Measurements from ENCODE around the gene GLYATL1. TPM values are rescaled to one million over a fixed set of nuclear protein-coding genes. Genes with fewer than 3 reads are reported as not detected.

GLYATL1 gene
- total and polyA plus RNA-seq, 2 experiments from 2014 or later: 7.9 to 12.6 TPM

- Histone ChIP-seq H3K4me1 (ENCODE audit: insufficient read depth) (no peaks in the 10 kb centered on the region), H3F3A (replicated peaks; ENCODE audit: low read depth) (no peaks in the 10 kb centered on the region), H3K36me3 (ENCODE audit: insufficient read depth) (no peaks in the 10 kb centered on the region), H3K27me3 (ENCODE audit: insufficient read depth) (no peaks in the 10 kb centered on the region), H2AFZ (no peak overlapping the region), H3K4me3 (no peak overlapping the region), H3K27ac (ENCODE audit: low read depth) (no peak overlapping the region), H3K9me2 (ENCODE audit: insufficient read depth) (no peaks in the 10 kb centered on the region), H3K4me2 (no peak overlapping the region), H3K79me2 (replicated peaks; ENCODE audit: insufficient read depth) (no peaks in the 10 kb centered on the region), H4K20me1 (replicated peaks; ENCODE audit: insufficient read depth) (no peaks in the 10 kb centered on the region)
- Mint-ChIP-seq H3K27me3 (ENCODE audit: insufficient read depth, low read depth, poor library complexity) (no peaks in the 10 kb centered on the region), H3K36me3 (ENCODE audit: low read depth) (no peaks in the 10 kb centered on the region), H3K4me1 (no peaks in the 10 kb centered on the region), H3K27ac (no peak overlapping the region), H3K9me3 (no peaks in the 10 kb centered on the region), H3K4me3 (no peak overlapping the region)
- TF ChIP-seq NANOG (IDR thresholded peaks at IDR 0.05; ENCODE audit: borderline replicate concordance) (no peak), EZH2phosphoT487 (IDR thresholded peaks at IDR 0.05; ENCODE audit: unreplicated experiment) (no peak), ZNF331 (CRISPR knock-in tag; IDR thresholded peaks at IDR 0.05; ENCODE audit: low read depth) (no peak), POLR2AphosphoS5 (IDR thresholded peaks at IDR 0.05; ENCODE audit: low read depth) (no peak), STAT1 (IDR thresholded peaks at IDR 0.05; ENCODE audit: unreplicated experiment) (no peak), REST (IDR thresholded peaks at IDR 0.05; ENCODE audit: unreplicated experiment) (no peak), ETS1 (IDR thresholded peaks at IDR 0.05) (no peak), CREB1 (CRISPR knock-in tag; IDR thresholded peaks at IDR 0.05; ENCODE audit: low read depth) (no peak), CTCF (conservative IDR thresholded peaks at IDR 0.05; ENCODE audit: low read depth in 2 of 2) (no peak), ZNF462 (CRISPR knock-in tag; IDR thresholded peaks at IDR 0.05) (no peak), JUNB (IDR thresholded peaks at IDR 0.05; ENCODE audit: unreplicated experiment) (no peak), ZNF114 (CRISPR knock-in tag; IDR thresholded peaks at IDR 0.05) (no peak), EZH2 (IDR thresholded peaks at IDR 0.05; ENCODE audit: low read depth, unreplicated experiment) (no peak)
- DNase-seq (ENCODE audit: low spot score) (peak; percentile 17), ATAC-seq (peak; percentile 52)
Observed at GRCh38 chr11:59000003-59000402, 60.7 kb downstream of the GLYATL1 start.
